ENCODE measurements around the gene NRP1.

NRP1 gene

GRCh38 chr10:33190406-33190805, 144.1 kb downstream of the NRP1 start:
- DNase-seq (ENCODE audit: low read depth) = no peak
- H3K4me3 ChIP-seq (ENCODE audit: low read depth, low read length) = no peak overlapping the region
- no peak for TF ChIP-seq CTCF (conservative IDR thresholded peaks at IDR 0.05; ENCODE audit: low read depth, low read length)

- no peak for TF ChIP-seq CTCF (conservative IDR thresholded peaks at IDR 0.05; ENCODE audit: low read depth, low read length)
- no peak for DNase-seq (ENCODE audit: low read depth)
- H3K4me3 ChIP-seq (ENCODE audit: low read depth, low read length) = no peak overlapping the region
These were observed 144.7 kb downstream of the NRP1 start for GRCh38 chr10:33189808-33190207.

GRCh38 chr10:33189363-33189762, 145.1 kb downstream of the NRP1 start:
- no peak overlapping the region for H3K4me3 ChIP-seq (ENCODE audit: low read depth, low read length)
- no peak for DNase-seq (ENCODE audit: low read depth)
- no peak for TF ChIP-seq CTCF (conservative IDR thresholded peaks at IDR 0.05; ENCODE audit: low read depth, low read length)

GRCh38 chr10:33187427-33187999, 147.0 kb downstream of the NRP1 start:
- H3K4me3 ChIP-seq (ENCODE audit: low read depth, low read length) = no peak overlapping the region
- no peak for DNase-seq (ENCODE audit: low read depth)
- TF ChIP-seq CTCF (conservative IDR thresholded peaks at IDR 0.05; ENCODE audit: low read depth, low read length) = no peak

GRCh38 chr10:33186150-33186549, 148.3 kb downstream of the NRP1 start:
- DNase-seq (ENCODE audit: low read depth) = no peak
- H3K4me3 ChIP-seq (ENCODE audit: low read depth, low read length) = no peak overlapping the region
- no peak for TF ChIP-seq CTCF (conservative IDR thresholded peaks at IDR 0.05; ENCODE audit: low read depth, low read length)

- no peak for DNase-seq (ENCODE audit: low read depth)
- H3K4me3 ChIP-seq (ENCODE audit: low read depth, low read length) = no peak overlapping the region
- TF ChIP-seq CTCF (conservative IDR thresholded peaks at IDR 0.05; ENCODE audit: low read depth, low read length) = no peak
These were observed 150.8 kb downstream of the NRP1 start for GRCh38 chr10:33183655-33184054.

- no peak for DNase-seq (ENCODE audit: low read depth)
- no peak overlapping the region for H3K4me3 ChIP-seq (ENCODE audit: low read depth, low read length)
- TF ChIP-seq CTCF (conservative IDR thresholded peaks at IDR 0.05; ENCODE audit: low read depth, low read length) = no peak
These were observed 153.5 kb downstream of the NRP1 start for GRCh38 chr10:33180921-33181320.
